GM12801 (cell line): ENCODE measurements around the gene DUSP28.

Source experiments
- CTCF ChIP-seq: IDR thresholded peaks from one replicate; pipeline ENCODE4 v1.5.1; 2011; ENCODE audit warnings: control low read depth; ENCODE audit not compliant: insufficient read length; ENCODE audit errors: extremely low read depth

DUSP28 gene

GRCh38 chr2:240523451-240524281 lies 36.5 kb upstream of the DUSP28 start:
- no peak for TF ChIP-seq CTCF

GRCh38 chr2:240524963-240525718 lies 35.0 kb upstream of the DUSP28 start:
- no peak for TF ChIP-seq CTCF

GRCh38 chr2:240525802-240526201 lies 34.4 kb upstream of the DUSP28 start:
- TF ChIP-seq CTCF, result no peak

- TF ChIP-seq CTCF, result no peak
Measured at GRCh38 chr2:240526521-240526920, 33.6 kb upstream of the DUSP28 start.

- TF ChIP-seq CTCF, result no peak
Measured at GRCh38 chr2:240527153-240527750, 32.9 kb upstream of the DUSP28 start.

- TF ChIP-seq CTCF, result no peak
Measured at GRCh38 chr2:240528406-240529040, 31.6 kb upstream of the DUSP28 start.
